ENCODE measurements around the gene FRMD4A. TPM values are rescaled to one million over a fixed set of nuclear protein-coding genes. Genes with fewer than 3 reads are reported as not detected.
A peak's percentile ranks its signal among the peaks of the same experiment; 100 is the strongest.

Gene FRMD4A
- total RNA-seq, 4 donors from 2014 or later, result 4.4 to 7.1 (median 5.2) TPM

GRCh38 chr10:14173391-14173705, 157.4 kb downstream of the FRMD4A start:
- ATAC-seq (no peak), DNase-seq (no peak)
- H3K27ac ChIP-seq, result no peak overlapping the region
- no peaks in the 10 kb centered on the region for H3K4me1 ChIP-seq
- intact Hi-C loops (cut with DNase I; ENCODE audit: low total_unique reads) (no loop called here), in situ Hi-C loops (cut with MboI; ENCODE audit: low sequenced_read_pairs in 4 of 4) (no loop called here)
- peaks cover 0 to 12% (median 0%) of the 10 kb centered on the region in 3 donors for H3K27me3 ChIP-seq
- TF ChIP-seq POLR2A (IDR thresholded peaks at IDR 0.05) (no peak), CTCF (IDR thresholded peaks at IDR 0.05 in 4 of 5, conservative IDR thresholded peaks at IDR 0.05 in 1 of 5) (no peak)
- no peaks in the 10 kb centered on the region for H3K36me3 ChIP-seq
- no peaks in the 10 kb centered on the region for H3K9me3 ChIP-seq
- peak overlapping the region; percentile 37 to 43 (median 40) for H3K4me3 ChIP-seq

GRCh38 chr10:14172336-14172950, 158.3 kb downstream of the FRMD4A start:
- no peak overlapping the region for H3K4me3 ChIP-seq
- H3K9me3 ChIP-seq, result no peaks in the 10 kb centered on the region
- intact Hi-C loops (cut with DNase I; ENCODE audit: low total_unique reads) (no loop called here), in situ Hi-C loops (cut with MboI; ENCODE audit: low sequenced_read_pairs in 4 of 4) (no loop called here)
- H3K27ac ChIP-seq, result no peak overlapping the region
- no peak for TF ChIP-seq CTCF (IDR thresholded peaks at IDR 0.05 in 4 of 5, conservative IDR thresholded peaks at IDR 0.05 in 1 of 5)
- TF ChIP-seq POLR2A (IDR thresholded peaks at IDR 0.05), result no peak
- no peaks in the 10 kb centered on the region for H3K36me3 ChIP-seq
- H3K4me1 ChIP-seq, result no peaks in the 10 kb centered on the region
- peaks cover 0 to 10% (median 0%) of the 10 kb centered on the region in 3 donors for H3K27me3 ChIP-seq
- ATAC-seq, result no peak
- no peak for DNase-seq

- in situ Hi-C loops (cut with MboI; ENCODE audit: low sequenced_read_pairs in 4 of 4) (no loop called here), intact Hi-C loops (cut with DNase I; ENCODE audit: low total_unique reads) (no loop called here)
- H3K4me3 ChIP-seq, result no peak overlapping the region
- H3K27ac ChIP-seq, result no peak overlapping the region
- no peaks in the 10 kb centered on the region for H3K9me3 ChIP-seq
- no peaks in the 10 kb centered on the region for H3K4me1 ChIP-seq
- H3K36me3 ChIP-seq, result no peaks in the 10 kb centered on the region
- TF ChIP-seq CTCF (IDR thresholded peaks at IDR 0.05 in 4 of 5, conservative IDR thresholded peaks at IDR 0.05 in 1 of 5), result no peak
- no peak for TF ChIP-seq POLR2A (IDR thresholded peaks at IDR 0.05)
- H3K27me3 ChIP-seq, result peaks cover 0 to 2% (median 0%) of the 10 kb centered on the region in 3 donors
- no peak for DNase-seq
- no peak for ATAC-seq
Measured at GRCh38 chr10:14171336-14171735, 159.4 kb downstream of the FRMD4A start.

- TF ChIP-seq CTCF (IDR thresholded peaks at IDR 0.05 in 4 of 5, conservative IDR thresholded peaks at IDR 0.05 in 1 of 5) (no peak), POLR2A (IDR thresholded peaks at IDR 0.05) (no peak)
- DNase-seq, result no peak
- Histone ChIP-seq H3K4me1 (no peaks in the 10 kb centered on the region), H3K27me3 (peaks cover 0 to 8% (median 0%) of the 10 kb centered on the region in 3 donors), H3K9me3 (no peaks in the 10 kb centered on the region), H3K4me3 (no peak overlapping the region), H3K36me3 (no peaks in the 10 kb centered on the region), H3K27ac (no peak overlapping the region)
- in situ Hi-C loops (cut with MboI; ENCODE audit: low sequenced_read_pairs in 4 of 4), result no loop called here
- no peak for ATAC-seq
- intact Hi-C loops (cut with DNase I; ENCODE audit: low total_unique reads), result no loop called here
Measured at GRCh38 chr10:14163377-14164086, 167.2 kb downstream of the FRMD4A start.
